AG08396 (cell line): ENCODE results near the gene FUOM.
A peak's percentile ranks its signal among the peaks of the same experiment; 100 is the strongest.
"Not testable (repeated sequence)": the region's sequence is repeated elsewhere in the genome, so short reads cannot be mapped to it uniquely, and the experiment has no call there.

ENCODE experiments used
- DNase-seq: peaks from one replicate; pipeline ENCODE4 v3.0.0; 2012; ENCODE audit warnings: low spot score, mixed read lengths

Gene FUOM

DNA sequence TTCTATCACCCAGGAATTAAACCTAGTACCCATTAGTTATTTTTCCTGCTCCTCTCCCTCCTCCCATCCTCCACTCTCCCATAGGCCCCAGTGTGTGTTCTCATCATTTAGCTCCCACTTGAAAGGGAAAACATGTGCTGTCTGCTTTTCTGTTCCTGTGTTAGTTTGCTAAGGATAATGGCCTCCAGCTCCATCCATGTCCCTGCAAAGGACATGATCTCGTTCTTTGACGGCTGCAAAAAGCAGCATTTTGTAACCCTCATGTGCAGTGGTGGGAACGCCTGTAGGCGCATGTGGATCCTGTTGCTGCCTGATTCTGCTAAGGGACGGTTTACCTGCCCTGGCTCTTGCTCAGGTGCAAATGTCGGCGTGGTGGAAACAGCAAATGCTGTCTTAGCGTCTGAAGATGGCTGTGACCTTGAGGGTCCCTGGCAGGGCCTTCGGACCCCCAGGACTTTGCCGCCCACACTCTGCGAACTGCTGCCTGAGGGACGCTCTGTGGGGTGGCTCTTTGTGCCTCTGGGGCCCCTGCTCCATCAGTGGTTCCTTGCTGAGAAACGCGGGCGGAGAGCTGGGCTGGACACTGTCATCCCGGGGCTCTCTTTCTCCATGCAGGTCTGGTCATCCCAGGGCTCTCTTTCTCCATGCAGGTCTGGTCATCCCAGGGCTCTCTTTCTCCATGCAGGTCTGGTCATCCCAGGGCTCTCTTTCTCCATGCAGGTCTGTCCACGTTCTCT is 30.6 kb upstream of the FUOM start:
- no peak for DNase-seq

DNA sequence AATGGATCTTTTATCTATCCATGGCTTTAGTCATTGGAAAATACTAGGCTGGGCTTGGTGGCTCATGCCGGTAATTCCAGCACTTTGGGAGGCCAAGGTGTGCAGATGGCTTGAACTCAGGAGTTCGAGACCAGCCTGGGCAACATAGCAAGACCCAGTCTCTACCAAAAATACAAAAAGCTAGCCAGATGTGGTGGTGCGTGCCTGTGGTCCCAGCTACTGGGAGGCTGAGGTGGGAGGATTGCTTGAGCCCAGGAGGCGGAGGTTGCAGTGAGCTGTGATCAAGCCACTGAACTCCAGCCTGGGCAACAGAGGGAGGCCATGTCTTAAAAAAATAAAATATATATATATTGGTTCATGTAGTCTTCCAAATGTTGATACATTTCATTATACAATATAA is 29.1 kb upstream of the FUOM start:
- DNase-seq: not testable (repeated sequence)

DNA sequence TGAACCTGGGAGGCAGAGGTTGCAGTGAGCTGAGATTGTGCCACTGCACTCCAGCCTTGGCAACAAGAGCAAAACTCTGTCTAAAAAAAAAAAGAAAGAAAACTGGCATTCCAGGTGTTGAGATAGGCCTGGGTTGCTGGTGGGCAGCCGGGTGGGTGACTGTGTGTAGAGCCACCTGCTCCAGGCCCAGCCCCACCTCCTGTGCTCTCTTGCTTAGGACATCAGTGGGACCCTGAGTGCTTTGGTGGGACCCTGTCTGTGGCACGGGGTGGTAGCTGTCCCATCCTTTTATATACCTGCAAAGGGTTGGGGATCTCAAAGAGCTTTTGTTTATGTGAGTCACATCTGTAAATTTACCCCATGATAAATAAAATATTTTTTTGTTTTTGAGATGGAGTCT is 27.4 kb upstream of the FUOM start:
- DNase-seq: no peak

DNA sequence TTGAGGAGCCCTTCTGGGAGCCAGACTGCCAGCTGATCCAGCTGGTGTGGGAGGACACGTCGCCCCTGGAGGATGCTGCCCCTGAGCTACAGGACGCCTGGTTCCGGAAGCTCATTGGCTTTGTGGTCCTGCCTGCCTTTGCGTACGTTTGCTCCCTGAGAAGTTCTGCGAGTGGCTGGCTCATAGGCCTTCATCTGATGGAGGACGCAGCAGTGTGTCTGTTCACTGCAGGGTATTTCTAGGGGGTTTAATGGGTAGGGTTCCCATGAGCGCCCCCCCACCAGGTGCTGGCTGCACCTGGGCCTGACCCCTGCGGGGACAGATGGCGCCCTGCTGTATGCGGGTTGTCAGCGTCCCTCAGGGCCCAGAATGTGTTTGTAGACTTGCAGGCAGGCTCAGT is 26.3 kb upstream of the FUOM start:
- DNase-seq: no peak

DNA sequence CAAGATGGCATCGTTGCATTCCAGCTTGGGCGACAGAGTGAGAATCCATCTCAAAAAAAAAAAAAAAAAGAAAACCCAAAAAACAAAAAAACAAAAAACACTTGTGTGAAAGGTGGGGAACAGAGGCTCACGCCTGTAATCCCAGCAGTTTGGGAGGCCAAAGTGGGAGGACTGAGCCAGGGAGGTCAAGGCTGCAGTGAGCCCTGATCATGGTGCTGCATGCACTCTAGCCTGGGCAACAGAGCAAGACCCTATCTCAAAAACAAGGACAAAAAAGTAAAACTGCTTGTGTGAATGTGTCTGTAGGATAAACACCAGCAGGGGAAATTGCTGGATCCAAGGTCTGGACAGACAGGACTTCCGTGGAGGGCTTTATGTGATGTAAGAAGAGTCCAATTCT is 25.7 kb upstream of the FUOM start:
- DNase-seq: no peak

DNA sequence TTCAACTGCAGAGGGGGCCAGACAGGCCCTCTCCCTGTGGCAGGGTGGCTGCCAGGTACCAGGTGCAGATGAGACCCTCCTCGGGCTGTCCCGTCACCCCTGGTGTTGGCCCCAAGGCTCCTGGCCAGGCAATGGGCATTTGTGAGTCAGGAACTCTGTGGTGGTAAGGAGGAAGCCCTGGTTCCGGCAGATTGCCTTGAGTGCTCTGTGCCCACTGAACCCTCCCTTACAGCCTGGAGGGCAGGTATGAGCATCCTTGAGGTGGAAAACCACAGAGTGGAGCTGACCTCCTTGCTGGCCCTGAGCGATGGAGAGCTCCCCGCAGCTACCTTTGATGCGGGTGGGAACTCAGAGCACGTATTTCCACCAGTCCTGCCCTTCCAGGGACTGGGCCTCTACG is 23.2 kb upstream of the FUOM start:
- DNase-seq: no peak

DNA sequence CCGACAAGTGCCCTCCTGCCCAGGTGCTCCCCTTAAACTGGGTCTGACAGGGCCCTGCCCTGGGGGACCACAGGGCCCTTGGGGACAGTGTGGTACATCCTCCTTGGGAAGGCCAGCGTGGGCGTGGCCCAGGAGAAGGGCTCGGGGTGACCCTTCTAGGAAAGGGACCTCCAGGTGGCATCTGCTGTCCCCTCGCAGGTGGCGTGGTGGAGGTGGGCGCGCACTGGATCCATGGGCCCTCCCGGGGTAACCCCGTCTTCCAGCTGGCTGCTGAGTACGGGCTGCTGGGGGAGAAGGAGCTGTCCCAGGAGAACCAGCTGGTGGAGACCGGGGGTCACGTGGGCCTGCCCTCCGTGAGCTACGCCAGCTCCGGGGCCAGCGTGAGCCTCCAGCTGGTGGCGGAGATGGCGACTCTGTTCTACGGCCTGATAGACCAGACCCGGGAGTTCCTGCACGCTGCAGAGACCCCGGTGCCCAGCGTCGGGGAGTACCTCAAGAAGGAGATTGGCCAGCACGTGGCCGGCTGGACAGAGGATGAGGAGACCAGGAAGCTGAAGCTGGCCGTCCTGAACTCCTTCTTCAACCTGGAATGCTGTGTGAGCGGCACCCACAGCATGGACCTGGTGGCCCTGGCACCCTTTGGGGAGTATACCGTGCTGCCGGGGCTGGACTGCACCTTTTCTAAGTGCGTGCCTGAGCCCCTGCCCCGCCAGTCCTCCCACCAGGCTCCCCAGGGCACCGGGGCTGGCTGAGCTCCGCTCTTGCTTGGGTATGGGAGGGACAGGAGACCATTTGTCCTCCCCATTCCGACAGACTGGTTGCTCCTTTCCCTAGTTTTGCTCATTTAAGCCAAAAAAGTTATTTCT is 22.2 kb upstream of the FUOM start:
- no peak for DNase-seq

DNA sequence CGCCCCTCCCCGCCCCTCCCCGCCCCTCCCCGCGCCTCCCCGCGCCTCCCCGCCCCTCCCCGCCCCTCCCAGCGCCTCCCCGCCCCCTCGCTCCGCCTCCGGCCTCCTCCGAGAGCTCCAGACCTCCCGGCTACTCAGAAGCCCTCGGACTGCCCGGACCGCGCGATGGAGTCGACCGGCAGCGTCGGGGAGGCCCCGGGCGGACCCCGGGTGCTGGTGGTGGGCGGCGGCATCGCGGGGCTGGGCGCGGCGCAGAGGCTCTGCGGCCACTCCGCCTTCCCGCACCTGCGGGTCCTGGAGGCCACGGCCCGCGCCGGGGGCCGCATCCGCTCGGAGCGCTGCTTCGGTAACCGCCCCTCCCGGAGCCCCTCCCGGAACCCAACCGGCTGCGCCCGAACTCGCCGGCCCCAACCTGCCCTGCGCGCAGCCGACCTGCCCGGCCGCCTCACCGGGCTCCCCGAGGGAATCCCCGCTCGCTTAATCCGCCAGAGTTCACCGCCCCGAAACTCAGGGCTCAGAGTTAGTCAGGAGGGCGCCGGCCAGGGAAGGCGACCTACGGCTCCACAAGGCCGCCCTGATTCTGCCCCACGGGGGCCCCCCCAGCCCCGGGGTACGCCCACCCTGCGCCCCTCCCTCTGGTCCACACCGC is 21.5 kb upstream of the FUOM start, which contains the start of gene PAOX:
TSS of gene PAOX (plus strand) at position 111 of the 649 bp plus-strand sequence. CDS start at position 166, 55 bp downstream.
- peak; percentile 94 for DNase-seq

DNA sequence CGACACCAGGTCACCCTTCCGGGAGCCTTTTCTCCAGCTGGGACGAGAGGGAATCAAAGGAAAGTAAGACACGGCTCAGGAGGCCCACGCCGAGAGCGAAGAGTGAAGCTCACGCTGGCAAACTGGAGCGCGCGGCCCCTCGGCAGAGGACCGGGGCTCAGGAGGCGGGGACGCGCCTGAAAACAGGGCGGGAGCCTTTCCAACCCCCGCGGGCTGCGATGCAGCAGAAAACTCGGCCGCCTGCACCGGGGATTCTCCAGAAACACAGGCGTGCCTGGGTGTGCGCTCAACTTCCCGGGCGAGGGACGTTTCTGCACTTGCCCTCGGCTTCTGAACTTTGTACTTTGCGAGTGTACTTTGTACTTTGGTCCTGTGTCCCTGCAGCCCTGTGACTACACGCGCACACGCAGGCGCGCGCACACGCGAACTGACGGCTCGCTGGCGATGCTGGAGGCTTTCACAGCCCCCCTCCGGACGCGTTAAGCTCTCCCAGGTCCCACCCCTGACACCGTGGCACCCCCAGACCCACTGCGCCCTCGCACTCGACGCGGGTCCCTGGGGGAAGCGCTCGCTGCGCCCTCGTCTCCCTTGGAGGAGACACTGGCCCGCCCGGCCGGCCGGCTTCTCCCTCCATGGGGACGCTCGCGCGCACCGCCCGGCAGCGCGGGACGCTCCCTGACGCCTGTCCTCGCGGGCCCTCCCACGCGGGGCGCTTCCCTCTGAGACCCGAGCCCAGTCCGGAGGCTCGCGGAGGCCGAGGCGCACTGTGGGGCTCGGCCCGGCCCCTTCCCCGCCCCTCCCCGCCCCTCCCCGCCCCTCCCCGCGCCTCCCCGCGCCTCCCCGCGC is 20.7 kb upstream of the FUOM start:
- DNase-seq: peak; percentile 69

DNA sequence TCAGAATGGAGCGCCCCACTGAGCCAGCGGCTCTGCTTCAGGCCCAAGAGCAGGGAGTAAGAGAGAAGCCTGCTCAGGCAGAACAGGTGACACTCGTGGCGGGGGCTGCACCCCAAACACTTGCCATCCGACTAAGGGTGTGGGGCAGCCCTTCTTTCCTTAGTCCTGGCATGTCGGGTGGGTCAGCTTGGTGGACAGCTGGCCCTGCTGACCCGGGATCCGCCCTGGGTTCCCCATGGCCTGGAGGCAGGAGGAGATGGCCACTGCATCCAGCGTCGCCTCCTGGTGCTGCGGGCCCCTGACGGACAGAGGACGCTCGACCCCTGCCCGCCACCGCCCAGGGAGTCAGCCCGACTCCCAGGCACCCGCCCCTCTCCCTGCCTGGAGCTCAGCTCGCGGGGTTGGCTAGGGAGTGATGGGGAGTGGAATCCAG is 20.0 kb upstream of the FUOM start:
- no peak for DNase-seq

DNA sequence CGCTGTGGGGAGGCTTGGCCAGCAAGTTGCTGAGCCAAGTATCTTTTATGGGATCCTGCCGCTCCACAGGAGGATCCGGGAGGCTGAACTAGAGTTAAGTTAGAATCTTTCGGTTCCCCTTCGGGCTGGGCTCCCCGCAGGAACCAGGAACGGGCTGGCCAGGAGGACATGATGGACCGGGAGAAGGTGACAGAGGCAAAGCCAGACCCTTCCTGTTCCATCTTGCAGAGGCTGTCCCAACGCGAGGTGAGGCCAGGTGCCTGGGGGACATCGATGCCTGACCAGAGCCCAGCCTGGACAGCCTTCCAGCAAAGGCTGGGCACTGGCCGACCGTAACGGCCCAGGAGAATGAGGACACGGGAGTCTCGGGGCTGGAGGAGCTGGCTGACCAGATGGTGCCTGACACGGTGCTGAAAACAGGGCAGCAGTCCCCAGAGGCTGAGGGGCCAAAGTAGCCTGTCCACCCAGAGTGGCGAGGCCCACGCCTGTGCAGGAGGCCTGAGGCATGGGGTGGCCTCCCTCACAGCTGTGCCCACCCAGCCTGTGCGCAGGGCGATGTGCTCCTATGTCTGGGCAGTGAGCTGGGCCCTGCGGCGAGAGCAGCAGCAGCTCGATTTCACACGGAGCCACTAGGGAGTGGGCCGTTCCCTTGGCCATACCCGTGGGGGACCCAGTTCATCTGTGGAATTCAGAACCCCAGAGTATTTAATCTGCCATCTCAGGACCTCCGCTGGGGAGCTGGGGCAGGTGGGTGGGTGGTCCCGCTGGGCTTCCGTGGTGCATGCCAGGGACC is 19.4 kb upstream of the FUOM start:
- DNase-seq: no peak

DNA sequence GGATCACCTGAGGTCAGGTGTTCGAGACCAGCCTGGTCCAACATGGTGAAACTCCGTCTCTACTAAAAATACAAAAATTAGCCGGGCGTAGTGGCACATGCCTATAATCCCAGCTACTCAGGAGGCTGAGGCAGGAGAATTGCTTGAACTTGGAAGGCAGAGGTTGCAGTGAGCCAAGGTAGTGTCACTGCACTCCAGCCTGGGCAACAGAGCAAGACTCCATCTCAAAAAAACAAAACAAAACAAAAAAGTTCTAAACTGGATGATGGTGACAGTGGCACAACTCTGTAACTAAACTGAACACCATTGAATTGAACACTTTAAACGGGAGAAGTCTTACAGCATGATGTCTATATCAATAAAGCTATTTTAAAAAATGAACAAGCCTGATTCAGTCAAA is 18.4 kb upstream of the FUOM start:
- not testable (repeated sequence) for DNase-seq

DNA sequence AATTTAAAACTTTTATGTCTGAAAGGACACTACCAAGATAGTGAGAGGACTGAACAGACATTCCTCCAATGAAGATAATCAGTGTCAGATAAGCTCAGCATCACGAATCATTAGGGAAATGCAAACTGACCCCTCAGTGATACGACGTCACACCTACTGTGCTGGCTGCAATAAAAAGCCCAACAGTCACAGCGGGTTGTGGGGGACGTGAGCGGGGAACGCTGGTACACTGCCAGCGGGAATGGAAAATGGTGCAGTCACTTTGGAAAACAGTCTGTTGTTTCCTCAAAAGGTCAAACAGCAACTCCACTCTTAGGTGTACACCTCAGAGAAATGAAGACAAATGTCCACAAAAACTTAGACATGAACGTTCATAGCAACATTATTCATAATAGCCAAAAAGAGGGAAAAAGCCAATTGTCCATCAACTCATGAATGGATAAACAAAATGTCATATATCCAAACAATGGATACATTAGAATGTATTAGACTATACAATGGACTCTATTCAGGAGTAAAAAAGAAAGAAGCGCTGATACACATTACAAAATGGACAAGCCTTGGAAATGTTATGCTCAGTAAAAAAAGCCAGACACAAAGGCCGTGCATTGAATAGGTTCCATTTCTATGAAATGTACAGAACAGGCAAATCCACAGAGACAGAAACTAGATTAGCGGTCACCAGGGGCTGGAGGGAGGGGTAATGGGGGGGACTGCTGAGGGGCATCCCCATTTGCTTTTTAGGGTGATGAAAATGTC is 17.7 kb upstream of the FUOM start:
- no peak for DNase-seq

DNA sequence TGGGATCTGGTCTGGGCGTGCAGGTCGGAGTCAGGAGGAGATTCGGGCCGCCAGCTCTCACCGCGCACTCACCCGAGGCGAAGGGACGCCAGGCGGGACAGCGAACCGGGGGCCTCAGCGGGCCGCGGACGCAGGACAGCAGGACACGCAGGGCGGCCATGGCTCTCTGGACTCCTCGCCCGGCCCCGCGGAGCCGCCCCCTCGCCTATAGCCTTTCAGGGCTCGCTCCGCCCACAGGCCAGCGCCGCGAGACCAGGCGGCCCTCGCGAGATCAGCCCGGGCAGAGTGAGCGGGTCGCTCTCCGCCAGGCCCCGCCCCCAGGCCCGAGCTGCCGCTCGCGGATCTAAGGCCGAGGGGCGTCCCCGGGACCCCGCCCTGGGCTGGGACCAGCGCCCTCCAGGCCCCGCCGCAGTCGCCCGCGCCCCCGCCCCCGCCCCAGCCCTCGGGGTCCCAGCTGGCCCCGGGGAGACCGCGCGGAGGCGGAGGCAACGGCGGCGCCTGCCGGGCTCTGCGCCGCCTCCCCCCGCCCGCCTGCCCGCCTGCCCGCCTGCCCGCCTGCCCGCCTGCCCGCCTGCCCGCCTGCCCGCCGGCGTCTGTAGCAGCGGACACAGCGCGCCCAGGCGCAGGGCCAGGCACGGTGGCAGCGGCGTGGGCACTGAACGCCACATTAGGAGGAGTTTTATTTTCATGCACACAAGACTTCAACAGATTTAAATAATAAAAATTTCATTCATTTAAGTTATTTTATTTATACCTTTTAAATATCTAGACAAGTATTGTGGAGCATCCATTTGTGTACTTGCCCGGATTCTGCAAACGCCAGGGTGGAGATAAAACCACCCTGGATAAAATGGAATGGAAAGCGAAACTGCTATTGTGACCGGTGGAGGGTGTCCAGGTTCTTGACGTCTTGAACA is 15.6 kb upstream of the FUOM start, which contains the start of gene ECHS1:
TSS of gene ECHS1 (minus strand) at position 181 of the 917 bp plus-strand sequence. CDS start at position 160, 21 bp downstream.
- peak; percentile 100 for DNase-seq

DNA sequence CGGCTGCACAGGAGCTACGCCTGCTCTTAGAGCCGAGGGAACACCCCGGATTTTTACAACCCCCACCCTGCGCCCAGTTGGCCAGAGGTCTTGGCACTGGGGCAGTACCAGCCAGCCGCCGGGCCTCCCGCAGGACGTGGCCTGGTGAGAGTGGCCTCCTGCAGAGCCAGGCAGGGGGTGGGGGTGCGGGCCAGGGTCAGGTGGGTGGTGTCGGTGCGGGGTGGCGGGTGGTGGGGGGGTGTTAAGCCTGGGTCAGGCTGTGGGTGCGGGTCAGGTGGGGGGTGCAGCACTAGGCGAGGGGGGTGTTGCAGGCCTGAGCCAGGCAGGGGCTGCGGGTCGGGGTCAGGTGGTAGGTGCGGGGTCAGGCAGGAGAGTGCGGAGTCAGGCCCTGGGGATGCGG is 14.7 kb upstream of the FUOM start:
- no peak for DNase-seq

DNA sequence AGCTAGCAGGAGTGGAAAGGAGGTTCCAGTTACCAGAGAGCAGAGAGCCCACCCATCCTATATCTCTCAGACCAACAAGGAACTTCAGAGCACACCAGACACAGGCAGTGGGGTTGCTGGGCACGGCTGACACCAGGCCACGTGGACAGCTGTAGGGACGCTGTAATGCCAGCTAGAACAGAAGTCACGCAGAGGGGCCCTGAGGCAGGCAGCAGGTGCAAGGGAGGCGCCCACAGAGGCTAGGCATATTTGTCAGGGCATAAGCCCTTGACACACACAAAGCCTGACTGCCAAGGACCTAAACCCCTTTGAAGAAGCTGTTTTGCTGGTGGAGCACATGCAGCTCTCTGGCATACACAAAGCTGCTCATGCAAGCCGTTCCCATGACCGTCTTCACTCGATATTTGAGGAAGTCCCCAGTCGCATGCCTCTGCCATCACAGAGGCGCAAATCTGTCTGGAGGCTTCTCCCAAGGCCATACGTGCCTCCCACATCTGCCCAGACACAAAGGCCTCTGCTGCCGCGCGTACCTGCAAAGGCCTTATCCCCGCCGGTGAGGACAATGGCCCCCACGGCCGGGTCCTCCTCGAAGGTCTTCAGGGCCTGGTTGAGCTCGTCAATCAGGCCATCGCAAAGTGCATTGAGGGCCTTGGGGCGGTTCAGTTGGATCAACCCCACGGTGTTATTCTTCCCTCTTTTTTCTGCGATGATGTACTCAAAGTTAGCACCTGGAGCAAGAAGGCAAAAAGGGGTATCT is 12.4 kb upstream of the FUOM start:
- no peak for DNase-seq

DNA sequence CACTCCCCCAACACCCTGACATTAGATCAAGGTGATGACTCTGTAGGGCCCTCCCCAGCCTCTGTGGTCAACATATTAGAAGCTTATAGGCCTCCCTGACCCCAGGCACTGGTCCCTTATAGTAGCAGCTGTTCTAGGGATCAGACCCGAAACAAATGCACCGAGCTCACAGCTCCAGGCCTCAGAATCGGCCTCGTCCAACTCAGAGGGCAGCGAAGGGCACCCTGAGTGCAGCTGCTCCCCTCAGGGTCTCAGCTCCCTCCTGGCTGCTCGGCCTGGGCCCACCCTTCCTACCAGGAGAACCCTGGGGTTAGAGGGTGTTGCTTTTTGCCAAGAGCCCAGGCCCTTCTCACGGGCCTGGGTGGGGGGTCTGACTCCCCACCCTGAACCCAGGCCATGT is 10.3 kb upstream of the FUOM start:
- no peak for DNase-seq

DNA sequence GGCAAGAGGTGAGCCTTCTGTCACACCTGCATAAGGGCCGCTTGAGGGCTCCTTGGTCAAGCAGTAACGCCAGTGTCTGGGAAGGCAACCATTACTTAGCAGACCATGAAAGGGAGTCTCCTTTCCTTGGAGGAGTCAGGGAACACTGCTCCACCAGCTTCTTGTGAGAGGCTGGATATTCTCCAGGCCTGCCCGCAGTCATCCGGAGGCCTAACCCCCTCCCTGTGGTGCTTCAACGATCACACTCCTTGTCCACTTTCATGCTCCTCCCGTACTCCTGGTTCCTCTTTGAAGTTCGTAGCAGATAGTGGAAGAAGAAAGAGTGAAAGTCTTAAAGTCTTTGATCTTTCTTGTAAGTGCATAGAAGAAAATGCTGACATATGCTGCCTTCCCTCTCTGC is 9.6 kb upstream of the FUOM start:
- not testable (repeated sequence) for DNase-seq
